ENCODE data around the gene ZC2HC1C. TPM values are rescaled to one million over a fixed set of nuclear protein-coding genes. Genes with fewer than 3 reads are reported as not detected.

ZC2HC1C gene
- total and polyA plus RNA-seq, 9 of the 15 experiments (the other 6 are each of a cell fraction or from before 2014, with no cell fraction given): 6.3 to 9.2 (median 7.7) TPM

DNA sequence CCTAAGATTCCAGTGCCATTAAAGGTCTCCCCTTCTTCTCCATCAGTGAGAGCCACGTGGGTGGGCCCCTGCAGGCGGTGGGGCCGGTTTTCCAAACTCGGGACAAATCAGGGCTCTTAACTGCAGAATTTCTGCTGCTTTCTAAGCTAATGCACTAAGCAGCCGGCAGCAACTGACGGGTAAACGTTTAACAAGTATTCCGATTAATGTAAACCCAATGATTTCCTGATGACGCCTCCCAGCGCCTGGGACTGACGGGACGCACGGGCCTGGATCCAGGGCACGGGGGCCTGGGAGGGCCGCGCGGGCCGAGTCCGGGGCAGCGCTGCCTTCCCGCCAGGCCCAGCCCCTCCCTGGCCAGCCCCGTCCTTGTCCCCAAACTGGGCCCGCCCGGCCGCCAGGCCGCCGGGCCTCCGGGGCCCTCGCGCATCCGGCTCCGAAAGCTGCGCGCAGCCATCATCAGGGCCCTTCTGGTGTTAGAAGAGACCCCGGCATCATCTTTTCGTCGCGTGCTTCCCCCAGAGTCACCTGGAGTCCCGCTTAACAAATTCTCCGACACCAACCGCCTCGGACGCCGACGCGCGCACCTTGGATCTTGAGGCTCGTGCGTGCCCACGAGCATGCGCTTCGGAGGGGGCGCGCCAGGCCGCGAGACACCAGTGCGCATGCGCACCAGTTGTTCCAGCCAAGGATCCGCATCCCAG is 18.4 kb upstream of the ZC2HC1C start, which contains the start of gene MLH3 (continued):
- TF ChIP-seq, protein P1, sequence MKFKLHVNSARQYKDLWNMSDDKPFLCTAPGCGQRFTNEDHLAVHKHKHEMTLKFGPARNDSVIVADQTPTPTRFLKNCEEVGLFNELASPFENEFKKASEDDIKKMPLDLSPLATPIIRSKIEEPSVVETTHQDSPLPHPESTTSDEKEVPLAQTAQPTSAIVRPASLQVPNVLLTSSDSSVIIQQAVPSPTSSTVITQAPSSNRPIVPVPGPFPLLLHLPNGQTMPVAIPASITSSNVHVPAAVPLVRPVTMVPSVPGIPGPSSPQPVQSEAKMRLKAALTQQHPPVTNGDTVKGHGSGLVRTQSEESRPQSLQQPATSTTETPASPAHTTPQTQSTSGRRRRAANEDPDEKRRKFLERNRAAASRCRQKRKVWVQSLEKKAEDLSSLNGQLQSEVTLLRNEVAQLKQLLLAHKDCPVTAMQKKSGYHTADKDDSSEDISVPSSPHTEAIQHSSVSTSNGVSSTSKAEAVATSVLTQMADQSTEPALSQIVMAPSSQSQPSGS (CRISPR knock-in tag; IDR thresholded peaks at IDR 0.05): no peak
- TF ChIP-seq SRSF3 (IDR thresholded peaks at IDR 0.05; ENCODE audit: insufficient read depth, low read length): no peak
- TF ChIP-seq BRCA1 (IDR thresholded peaks at IDR 0.05): no peak
- no peak for TF ChIP-seq BRCA1 (CRISPR knock-in tag; IDR thresholded peaks at IDR 0.05)
- TF ChIP-seq TAL1 (IDR thresholded peaks at IDR 0.05): no peak
- TF ChIP-seq FOXP1 (CRISPR knock-in tag; IDR thresholded peaks at IDR 0.05): peak; percentile 36; the same call in 1 of the 2 replicates
- TF ChIP-seq ZNF717 (CRISPR knock-in tag; IDR thresholded peaks at IDR 0.05): no peak
- TF ChIP-seq STAT5A (IDR thresholded peaks at IDR 0.05; ENCODE audit: borderline replicate concordance, low read length): no peak
- no peak for TF ChIP-seq SRSF7 (optimal IDR thresholded peaks at IDR 0.05; ENCODE audit: low read depth, low read length)
- no peak for TF ChIP-seq HMG20A (CRISPR knock-in tag; conservative IDR thresholded peaks at IDR 0.05)
- TF ChIP-seq MTF1 (CRISPR knock-in tag; IDR thresholded peaks at IDR 0.05; ENCODE audit: borderline replicate concordance): no peak
- TF ChIP-seq NFYB (IDR thresholded peaks at IDR 0.05; ENCODE audit: extremely low read depth, insufficient read length): no peak
- TF ChIP-seq ATF1 (CRISPR knock-in tag; IDR thresholded peaks at IDR 0.05): no peak
- peak; percentile 27; the same call in 1 of the 2 replicates for TF ChIP-seq ATF1 (tag; IDR thresholded peaks at IDR 0.05)
- TF ChIP-seq, protein P2, sequence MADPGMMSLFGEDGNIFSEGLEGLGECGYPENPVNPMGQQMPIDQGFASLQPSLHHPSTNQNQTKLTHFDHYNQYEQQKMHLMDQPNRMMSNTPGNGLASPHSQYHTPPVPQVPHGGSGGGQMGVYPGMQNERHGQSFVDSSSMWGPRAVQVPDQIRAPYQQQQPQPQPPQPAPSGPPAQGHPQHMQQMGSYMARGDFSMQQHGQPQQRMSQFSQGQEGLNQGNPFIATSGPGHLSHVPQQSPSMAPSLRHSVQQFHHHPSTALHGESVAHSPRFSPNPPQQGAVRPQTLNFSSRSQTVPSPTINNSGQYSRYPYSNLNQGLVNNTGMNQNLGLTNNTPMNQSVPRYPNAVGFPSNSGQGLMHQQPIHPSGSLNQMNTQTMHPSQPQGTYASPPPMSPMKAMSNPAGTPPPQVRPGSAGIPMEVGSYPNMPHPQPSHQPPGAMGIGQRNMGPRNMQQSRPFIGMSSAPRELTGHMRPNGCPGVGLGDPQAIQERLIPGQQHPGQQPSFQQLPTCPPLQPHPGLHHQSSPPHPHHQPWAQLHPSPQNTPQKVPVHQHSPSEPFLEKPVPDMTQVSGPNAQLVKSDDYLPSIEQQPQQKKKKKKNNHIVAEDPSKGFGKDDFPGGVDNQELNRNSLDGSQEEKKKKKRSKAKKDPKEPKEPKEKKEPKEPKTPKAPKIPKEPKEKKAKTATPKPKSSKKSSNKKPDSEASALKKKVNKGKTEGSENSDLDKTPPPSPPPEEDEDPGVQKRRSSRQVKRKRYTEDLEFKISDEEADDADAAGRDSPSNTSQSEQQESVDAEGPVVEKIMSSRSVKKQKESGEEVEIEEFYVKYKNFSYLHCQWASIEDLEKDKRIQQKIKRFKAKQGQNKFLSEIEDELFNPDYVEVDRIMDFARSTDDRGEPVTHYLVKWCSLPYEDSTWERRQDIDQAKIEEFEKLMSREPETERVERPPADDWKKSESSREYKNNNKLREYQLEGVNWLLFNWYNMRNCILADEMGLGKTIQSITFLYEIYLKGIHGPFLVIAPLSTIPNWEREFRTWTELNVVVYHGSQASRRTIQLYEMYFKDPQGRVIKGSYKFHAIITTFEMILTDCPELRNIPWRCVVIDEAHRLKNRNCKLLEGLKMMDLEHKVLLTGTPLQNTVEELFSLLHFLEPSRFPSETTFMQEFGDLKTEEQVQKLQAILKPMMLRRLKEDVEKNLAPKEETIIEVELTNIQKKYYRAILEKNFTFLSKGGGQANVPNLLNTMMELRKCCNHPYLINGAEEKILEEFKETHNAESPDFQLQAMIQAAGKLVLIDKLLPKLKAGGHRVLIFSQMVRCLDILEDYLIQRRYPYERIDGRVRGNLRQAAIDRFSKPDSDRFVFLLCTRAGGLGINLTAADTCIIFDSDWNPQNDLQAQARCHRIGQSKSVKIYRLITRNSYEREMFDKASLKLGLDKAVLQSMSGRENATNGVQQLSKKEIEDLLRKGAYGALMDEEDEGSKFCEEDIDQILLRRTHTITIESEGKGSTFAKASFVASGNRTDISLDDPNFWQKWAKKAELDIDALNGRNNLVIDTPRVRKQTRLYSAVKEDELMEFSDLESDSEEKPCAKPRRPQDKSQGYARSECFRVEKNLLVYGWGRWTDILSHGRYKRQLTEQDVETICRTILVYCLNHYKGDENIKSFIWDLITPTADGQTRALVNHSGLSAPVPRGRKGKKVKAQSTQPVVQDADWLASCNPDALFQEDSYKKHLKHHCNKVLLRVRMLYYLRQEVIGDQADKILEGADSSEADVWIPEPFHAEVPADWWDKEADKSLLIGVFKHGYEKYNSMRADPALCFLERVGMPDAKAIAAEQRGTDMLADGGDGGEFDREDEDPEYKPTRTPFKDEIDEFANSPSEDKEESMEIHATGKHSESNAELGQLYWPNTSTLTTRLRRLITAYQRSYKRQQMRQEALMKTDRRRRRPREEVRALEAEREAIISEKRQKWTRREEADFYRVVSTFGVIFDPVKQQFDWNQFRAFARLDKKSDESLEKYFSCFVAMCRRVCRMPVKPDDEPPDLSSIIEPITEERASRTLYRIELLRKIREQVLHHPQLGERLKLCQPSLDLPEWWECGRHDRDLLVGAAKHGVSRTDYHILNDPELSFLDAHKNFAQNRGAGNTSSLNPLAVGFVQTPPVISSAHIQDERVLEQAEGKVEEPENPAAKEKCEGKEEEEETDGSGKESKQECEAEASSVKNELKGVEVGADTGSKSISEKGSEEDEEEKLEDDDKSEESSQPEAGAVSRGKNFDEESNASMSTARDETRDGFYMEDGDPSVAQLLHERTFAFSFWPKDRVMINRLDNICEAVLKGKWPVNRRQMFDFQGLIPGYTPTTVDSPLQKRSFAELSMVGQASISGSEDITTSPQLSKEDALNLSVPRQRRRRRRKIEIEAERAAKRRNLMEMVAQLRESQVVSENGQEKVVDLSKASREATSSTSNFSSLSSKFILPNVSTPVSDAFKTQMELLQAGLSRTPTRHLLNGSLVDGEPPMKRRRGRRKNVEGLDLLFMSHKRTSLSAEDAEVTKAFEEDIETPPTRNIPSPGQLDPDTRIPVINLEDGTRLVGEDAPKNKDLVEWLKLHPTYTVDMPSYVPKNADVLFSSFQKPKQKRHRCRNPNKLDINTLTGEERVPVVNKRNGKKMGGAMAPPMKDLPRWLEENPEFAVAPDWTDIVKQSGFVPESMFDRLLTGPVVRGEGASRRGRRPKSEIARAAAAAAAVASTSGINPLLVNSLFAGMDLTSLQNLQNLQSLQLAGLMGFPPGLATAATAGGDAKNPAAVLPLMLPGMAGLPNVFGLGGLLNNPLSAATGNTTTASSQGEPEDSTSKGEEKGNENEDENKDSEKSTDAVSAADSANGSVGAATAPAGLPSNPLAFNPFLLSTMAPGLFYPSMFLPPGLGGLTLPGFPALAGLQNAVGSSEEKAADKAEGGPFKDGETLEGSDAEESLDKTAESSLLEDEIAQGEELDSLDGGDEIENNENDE (IDR thresholded peaks at IDR 0.05; ENCODE audit: low read depth, low read length): no peak
- TF ChIP-seq, protein P3, sequence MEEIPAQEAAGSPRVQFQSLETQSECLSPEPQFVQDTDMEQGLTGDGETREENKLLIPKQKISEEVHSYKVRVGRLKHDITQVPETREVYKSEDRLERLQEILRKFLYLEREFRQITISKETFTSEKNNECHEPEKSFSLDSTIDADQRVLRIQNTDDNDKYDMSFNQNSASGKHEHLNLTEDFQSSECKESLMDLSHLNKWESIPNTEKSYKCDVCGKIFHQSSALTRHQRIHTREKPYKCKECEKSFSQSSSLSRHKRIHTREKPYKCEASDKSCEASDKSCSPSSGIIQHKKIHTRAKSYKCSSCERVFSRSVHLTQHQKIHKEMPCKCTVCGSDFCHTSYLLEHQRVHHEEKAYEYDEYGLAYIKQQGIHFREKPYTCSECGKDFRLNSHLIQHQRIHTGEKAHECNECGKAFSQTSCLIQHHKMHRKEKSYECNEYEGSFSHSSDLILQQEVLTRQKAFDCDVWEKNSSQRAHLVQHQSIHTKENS (CRISPR knock-in tag; IDR thresholded peaks at IDR 0.05): no peak

Data from K562 (cell line).